NB4 (cell line): Measurements from ENCODE around the gene NDUFC2.

Experiments used
- MAX ChIP-seq: IDR thresholded peaks from 2 replicates; pipeline ENCODE4 v1.6.1; 2011; ENCODE audit warnings: low read depth, low read length
- MYC ChIP-seq: IDR thresholded peaks from 2 replicates; pipeline ENCODE4 v1.6.1; 2011; ENCODE audit warnings: low read depth, low read length
- POLR2A ChIP-seq: IDR thresholded peaks from 2 replicates; pipeline ENCODE4 v1.6.1; 2011; ENCODE audit warnings: mild to moderate bottlenecking; ENCODE audit not compliant: insufficient read length; ENCODE audit errors: extremely low read depth
- TF ChIP-seq, protein P1 (sequence below): IDR thresholded peaks from one replicate; pipeline ENCODE4 v1.5.1; 2012; ENCODE audit warnings: low read depth, low read length

DNA sequence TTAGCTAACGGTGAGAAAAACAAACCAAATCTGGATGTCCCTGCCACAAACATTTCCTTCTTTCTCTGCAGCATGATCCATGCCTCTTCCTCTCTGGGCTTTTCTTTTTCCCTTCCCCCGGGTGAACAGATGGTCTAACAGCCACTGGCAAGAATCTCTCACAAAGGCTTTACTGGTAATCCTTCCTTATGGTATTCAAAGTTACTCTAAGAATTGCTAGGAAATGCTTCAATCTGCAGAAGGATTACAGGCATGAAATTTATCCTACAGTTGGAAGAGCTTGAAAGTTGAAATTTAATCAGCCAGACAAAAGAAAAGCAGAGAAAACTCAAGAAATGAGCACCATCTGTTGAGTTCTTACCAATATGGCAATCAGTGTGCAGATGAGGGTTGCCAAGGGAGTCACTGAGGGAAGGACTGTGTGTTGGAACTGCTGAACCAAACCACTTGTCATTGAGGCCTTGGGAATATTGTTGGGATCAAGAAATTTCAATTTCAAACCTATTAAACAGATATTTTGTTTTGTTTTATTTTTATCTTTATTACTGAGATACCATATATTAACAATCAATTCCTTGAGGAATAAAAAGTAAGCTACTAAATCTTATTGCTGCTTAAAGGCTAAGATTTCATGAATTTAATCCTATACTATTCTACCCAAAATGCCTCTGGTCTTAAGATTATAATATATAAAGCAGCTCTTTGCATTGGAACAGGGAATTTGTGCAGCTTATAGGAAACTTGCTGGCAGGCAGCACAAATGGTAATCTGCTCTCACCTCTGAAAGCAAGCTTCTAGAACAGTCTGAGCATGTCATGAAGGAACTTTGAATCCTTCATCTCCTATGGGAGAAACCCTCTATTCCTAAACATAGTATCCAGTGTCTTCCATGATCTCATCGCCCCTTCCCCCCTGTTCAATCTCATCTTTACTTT, 29.7 kb upstream of the NDUFC2 start:
- TF ChIP-seq, protein P1, sequence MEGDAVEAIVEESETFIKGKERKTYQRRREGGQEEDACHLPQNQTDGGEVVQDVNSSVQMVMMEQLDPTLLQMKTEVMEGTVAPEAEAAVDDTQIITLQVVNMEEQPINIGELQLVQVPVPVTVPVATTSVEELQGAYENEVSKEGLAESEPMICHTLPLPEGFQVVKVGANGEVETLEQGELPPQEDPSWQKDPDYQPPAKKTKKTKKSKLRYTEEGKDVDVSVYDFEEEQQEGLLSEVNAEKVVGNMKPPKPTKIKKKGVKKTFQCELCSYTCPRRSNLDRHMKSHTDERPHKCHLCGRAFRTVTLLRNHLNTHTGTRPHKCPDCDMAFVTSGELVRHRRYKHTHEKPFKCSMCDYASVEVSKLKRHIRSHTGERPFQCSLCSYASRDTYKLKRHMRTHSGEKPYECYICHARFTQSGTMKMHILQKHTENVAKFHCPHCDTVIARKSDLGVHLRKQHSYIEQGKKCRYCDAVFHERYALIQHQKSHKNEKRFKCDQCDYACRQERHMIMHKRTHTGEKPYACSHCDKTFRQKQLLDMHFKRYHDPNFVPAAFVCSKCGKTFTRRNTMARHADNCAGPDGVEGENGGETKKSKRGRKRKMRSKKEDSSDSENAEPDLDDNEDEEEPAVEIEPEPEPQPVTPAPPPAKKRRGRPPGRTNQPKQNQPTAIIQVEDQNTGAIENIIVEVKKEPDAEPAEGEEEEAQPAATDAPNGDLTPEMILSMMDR, result no peak
- TF ChIP-seq POLR2A (no peak), MYC (no peak), MAX (no peak)
